ENCODE measurements around the gene KRT78. TPM values are rescaled to one million over a fixed set of nuclear protein-coding genes. Genes with fewer than 3 reads are reported as not detected.

KRT78 gene
- total RNA-seq, 1 experiment from 2014 or later = 0.15 TPM

DNA sequence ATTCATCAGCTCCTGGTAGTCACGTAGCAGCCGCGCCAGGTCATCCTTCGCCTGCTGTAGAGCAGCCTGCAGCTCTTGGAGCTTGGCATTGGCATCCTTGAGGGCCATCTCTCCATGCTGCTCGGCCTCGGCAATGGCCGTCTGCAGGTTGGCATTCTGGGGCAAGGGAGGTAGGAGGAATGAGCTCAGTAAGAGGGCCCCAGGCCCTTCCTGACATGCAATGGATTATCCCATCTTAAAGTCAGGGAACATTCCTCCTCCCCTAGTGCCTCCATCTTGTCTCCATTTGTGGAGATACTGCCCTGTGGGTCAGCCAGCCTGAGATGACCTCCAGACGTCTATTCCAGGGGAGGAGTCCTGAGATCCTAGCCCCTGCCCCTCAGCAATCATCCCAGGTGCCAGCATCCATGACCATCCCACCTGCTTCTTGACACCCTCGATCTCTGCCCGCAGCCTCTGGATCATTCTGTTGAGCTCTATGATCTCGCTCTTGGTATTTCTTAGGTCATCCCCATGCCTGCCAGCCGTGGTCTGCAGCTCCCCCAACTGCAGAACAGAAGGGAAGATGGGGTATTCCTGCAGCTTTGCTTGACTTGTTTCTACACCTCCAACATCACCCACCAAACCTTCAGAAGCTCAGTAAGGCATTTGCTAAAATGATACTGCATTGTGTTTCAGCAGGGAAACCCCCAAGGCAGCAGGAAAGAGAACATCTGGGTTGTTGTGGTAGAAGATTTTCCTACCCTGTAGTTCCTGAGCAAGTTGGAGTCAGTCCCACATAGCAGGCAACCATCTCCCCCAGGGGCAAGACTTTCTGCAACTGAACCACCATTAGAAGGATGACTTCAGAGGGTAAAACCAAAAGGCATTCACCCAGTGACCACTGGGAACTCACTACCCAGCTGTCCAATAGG lies 57.3 kb downstream of the KRT78 start:
- no peaks in the 10 kb centered on the region for H3K27me3 ChIP-seq (ENCODE audit: low read length)
- H4K20me1 ChIP-seq (ENCODE audit: low read length) = no peaks in the 10 kb centered on the region
- H3K27ac ChIP-seq (ENCODE audit: low read length) = no peak overlapping the region
- H3K9me3 ChIP-seq (ENCODE audit: low read length) = no peaks in the 10 kb centered on the region
- no peaks in the 10 kb centered on the region for H3F3A ChIP-seq (ENCODE audit: low read length, unreplicated experiment)
- POLR2A ChIA-PET (ENCODE audit: unreplicated experiment) = interaction anchor here (0.6 kb wide), 1 partner anchor 84 kb away, joined by 5 read pairs; no protein-coding TSS in a partner anchor
- no peaks in the 10 kb centered on the region for H3K79me2 ChIP-seq (ENCODE audit: low read length)
- intact Hi-C loops (cut with micrococcal nuclease) = no loop called here
- no peaks in the 10 kb centered on the region for H3K36me3 ChIP-seq (ENCODE audit: low read depth, low read length)
- no peak overlapping the region for H3K4me2 ChIP-seq (ENCODE audit: low read length)
- no peak overlapping the region for H3K9ac ChIP-seq (ENCODE audit: low read length)
- BruUV-seq (replicated peaks) = no TSS peak
- H3K9me2 ChIP-seq (replicated peaks; ENCODE audit: low read length) = no peaks in the 10 kb centered on the region
- ATAC-seq (no peak), DNase-seq (no peak)
- H3K4me1 ChIP-seq (ENCODE audit: insufficient read depth, low read length) = peaks cover 16% of the 10 kb centered on the region
- no peak overlapping the region for H2AFZ ChIP-seq (ENCODE audit: low read length)
- no peak overlapping the region for H3K4me3 ChIP-seq (ENCODE audit: low read length)
- CTCF ChIA-PET = no interaction called here
- no peak for TF ChIP-seq EZH2 (IDR thresholded peaks at IDR 0.05; ENCODE audit: low read length, unreplicated experiment)

- POLR2A ChIA-PET (ENCODE audit: unreplicated experiment) = no interaction called here
- no peak overlapping the region for H2AFZ ChIP-seq (ENCODE audit: low read length)
- no peaks in the 10 kb centered on the region for H3K36me3 ChIP-seq (ENCODE audit: low read depth, low read length)
- no peak overlapping the region for H3K4me2 ChIP-seq (ENCODE audit: low read length)
- DNase-seq = no peak
- peaks cover 15% of the 10 kb centered on the region for H3K4me1 ChIP-seq (ENCODE audit: insufficient read depth, low read length)
- no peaks in the 10 kb centered on the region for H3K27me3 ChIP-seq (ENCODE audit: low read length)
- H3K4me3 ChIP-seq (ENCODE audit: low read length) = no peak overlapping the region
- H3K27ac ChIP-seq (ENCODE audit: low read length) = no peak overlapping the region
- no peaks in the 10 kb centered on the region for H3K9me2 ChIP-seq (replicated peaks; ENCODE audit: low read length)
- no TSS peak for BruUV-seq (replicated peaks)
- no peaks in the 10 kb centered on the region for H3K79me2 ChIP-seq (ENCODE audit: low read length)
- intact Hi-C loops (cut with micrococcal nuclease) = no loop called here
- TF ChIP-seq EZH2 (IDR thresholded peaks at IDR 0.05; ENCODE audit: low read length, unreplicated experiment) (no peak), EZH2phosphoT487 (IDR thresholded peaks at IDR 0.05; ENCODE audit: borderline replicate concordance, low read length) (no peak)
- TF ChIP-seq, protein P1, sequence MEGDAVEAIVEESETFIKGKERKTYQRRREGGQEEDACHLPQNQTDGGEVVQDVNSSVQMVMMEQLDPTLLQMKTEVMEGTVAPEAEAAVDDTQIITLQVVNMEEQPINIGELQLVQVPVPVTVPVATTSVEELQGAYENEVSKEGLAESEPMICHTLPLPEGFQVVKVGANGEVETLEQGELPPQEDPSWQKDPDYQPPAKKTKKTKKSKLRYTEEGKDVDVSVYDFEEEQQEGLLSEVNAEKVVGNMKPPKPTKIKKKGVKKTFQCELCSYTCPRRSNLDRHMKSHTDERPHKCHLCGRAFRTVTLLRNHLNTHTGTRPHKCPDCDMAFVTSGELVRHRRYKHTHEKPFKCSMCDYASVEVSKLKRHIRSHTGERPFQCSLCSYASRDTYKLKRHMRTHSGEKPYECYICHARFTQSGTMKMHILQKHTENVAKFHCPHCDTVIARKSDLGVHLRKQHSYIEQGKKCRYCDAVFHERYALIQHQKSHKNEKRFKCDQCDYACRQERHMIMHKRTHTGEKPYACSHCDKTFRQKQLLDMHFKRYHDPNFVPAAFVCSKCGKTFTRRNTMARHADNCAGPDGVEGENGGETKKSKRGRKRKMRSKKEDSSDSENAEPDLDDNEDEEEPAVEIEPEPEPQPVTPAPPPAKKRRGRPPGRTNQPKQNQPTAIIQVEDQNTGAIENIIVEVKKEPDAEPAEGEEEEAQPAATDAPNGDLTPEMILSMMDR (conservative IDR thresholded peaks at IDR 0.05; ENCODE audit: low read depth, low read length) = no peak
- ATAC-seq = no peak
- H4K20me1 ChIP-seq (ENCODE audit: low read length) = no peaks in the 10 kb centered on the region
- H3K9ac ChIP-seq (ENCODE audit: low read length) = no peak overlapping the region
- CTCF ChIA-PET = no interaction called here
- H3K9me3 ChIP-seq (ENCODE audit: low read length) = no peaks in the 10 kb centered on the region
- no peaks in the 10 kb centered on the region for H3F3A ChIP-seq (ENCODE audit: low read length, unreplicated experiment)
Observed at GRCh38 chr12:52790427-52791270, 58.1 kb downstream of the KRT78 start.

DNA sequence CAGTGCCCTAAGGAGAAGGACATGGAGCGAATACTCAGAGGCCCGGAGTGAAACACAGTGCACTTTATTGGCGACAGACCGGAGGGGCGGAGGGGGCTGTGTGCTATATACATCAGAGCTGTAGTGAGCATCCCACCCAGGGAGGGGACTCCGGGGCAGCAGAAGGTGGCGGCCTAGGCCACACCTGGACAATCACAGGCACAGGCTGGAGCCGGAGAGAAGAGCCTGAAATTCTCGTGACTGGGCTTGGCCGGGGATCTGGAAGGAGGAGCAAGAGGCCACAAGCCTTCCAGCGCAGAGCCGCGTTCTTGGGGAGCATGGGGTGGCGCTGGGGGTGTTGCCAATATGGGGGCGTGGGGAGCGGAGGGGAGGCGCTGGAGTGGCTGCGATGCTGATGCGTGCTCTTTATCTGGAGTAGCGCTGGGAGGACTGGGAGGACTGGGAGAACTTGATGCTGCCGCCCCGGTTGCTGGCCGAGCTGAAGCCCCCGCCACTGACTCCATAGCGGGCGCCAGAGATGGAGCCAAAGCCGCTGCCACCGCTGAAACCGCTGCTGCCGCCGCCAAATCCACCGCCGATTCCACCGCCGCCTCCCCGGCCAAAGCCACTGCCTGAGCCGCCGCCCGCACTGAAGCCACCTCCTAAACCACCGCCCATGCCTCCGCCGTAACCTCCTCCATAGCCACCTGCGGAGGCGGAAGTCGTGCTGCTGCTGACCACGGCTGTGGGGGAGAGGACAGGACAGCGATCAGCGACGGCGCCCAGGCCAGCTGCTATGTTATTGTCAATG lies 59.0 kb downstream of the KRT78 start:
- BruUV-seq (replicated peaks) = no TSS peak
- POLR2A ChIA-PET (ENCODE audit: unreplicated experiment) = no interaction called here
- no peaks in the 10 kb centered on the region for H3K79me2 ChIP-seq (ENCODE audit: low read length)

More for the DNA sequence above, 59.0 kb downstream of the KRT78 start:
- Histone ChIP-seq H4K20me1 (ENCODE audit: low read length) (no peaks in the 10 kb centered on the region), H3K9me2 (replicated peaks; ENCODE audit: low read length) (no peaks in the 10 kb centered on the region), H3K4me3 (ENCODE audit: low read length) (no peak overlapping the region), H3K27ac (ENCODE audit: low read length) (no peak overlapping the region), H3K36me3 (ENCODE audit: low read depth, low read length) (no peaks in the 10 kb centered on the region), H3K4me1 (ENCODE audit: insufficient read depth, low read length) (peaks cover 10% of the 10 kb centered on the region), H2AFZ (ENCODE audit: low read length) (no peak overlapping the region), H3F3A (ENCODE audit: low read length, unreplicated experiment) (no peaks in the 10 kb centered on the region), H3K9ac (ENCODE audit: low read length) (no peak overlapping the region), H3K4me2 (ENCODE audit: low read length) (no peak overlapping the region), H3K27me3 (ENCODE audit: low read length) (peaks cover 7% of the 10 kb centered on the region; the same call in 1 of the 2 replicates), H3K9me3 (ENCODE audit: low read length) (no peaks in the 10 kb centered on the region)
- TF ChIP-seq EZH2 (IDR thresholded peaks at IDR 0.05; ENCODE audit: low read length, unreplicated experiment) (no peak), EZH2phosphoT487 (IDR thresholded peaks at IDR 0.05; ENCODE audit: borderline replicate concordance, low read length) (no peak)
- TF ChIP-seq, protein P1 (conservative IDR thresholded peaks at IDR 0.05; ENCODE audit: low read depth, low read length) = no peak
- intact Hi-C loops (cut with micrococcal nuclease) = no loop called here
- DNase-seq (no peak), ATAC-seq (no peak)
- CTCF ChIA-PET = no interaction called here
